Stomach (tissue), 4 donors: ENCODE measurements around the gene LRMDA.

Source experiments
- POLR2A ChIP-seq, 4 donors: fragments of 450-650 bp; IDR thresholded peaks; one replicate each; pipeline ENCODE4 v1.6.1; 2016; ENCODE audit warnings: antibody characterized with exemption in 4 of 4, control low read depth in 2 of 4, mild to moderate bottlenecking in 1 of 4, moderate library complexity in 1 of 4
- TF ChIP-seq, protein P1 (sequence below), 7 experiments: fragments of 450-650 bp in 4 of 7; fragments of 200-600 bp in 3 of 7; sonication (generic) in 3 of 7; IDR thresholded peaks; one replicate each; pipeline ENCODE4 v1.5.1; 2016 to 2019; ENCODE audit warnings: antibody characterized with exemption in 7 of 7, control low read depth in 2 of 7, mild to moderate bottlenecking in 1 of 7

DNA sequence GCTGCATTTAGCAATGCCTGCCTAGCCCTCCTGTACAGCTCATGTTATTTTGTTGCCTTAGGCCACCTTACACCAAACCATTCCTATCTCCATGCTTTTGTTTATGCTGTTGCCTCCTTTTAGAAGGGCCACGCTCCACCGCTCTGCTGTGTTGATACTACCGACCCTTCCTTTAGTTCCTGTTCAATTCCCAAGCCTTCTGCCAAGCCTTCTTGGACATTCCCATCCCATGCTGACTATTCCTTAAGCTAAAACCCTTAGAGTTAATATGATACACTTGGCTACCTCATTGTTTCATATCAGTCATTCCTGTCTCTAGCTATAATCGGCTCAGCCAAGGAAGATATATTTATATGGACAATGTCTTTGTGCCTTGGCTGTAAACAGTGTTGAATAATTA lies 705.5 kb downstream of the LRMDA start:
- TF ChIP-seq POLR2A (IDR thresholded peaks at IDR 0.05), result no peak
- TF ChIP-seq, protein P1, sequence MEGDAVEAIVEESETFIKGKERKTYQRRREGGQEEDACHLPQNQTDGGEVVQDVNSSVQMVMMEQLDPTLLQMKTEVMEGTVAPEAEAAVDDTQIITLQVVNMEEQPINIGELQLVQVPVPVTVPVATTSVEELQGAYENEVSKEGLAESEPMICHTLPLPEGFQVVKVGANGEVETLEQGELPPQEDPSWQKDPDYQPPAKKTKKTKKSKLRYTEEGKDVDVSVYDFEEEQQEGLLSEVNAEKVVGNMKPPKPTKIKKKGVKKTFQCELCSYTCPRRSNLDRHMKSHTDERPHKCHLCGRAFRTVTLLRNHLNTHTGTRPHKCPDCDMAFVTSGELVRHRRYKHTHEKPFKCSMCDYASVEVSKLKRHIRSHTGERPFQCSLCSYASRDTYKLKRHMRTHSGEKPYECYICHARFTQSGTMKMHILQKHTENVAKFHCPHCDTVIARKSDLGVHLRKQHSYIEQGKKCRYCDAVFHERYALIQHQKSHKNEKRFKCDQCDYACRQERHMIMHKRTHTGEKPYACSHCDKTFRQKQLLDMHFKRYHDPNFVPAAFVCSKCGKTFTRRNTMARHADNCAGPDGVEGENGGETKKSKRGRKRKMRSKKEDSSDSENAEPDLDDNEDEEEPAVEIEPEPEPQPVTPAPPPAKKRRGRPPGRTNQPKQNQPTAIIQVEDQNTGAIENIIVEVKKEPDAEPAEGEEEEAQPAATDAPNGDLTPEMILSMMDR (IDR thresholded peaks at IDR 0.05), result no peak
